IPS DF 6.9 (cell line): Measurements from ENCODE around the gene ASMTL.
"Not testable (repeated sequence)": the region's sequence is repeated elsewhere in the genome, so short reads cannot be mapped to it uniquely, and the experiment has no call there.

Source experiments
- DNase-seq: peaks from one replicate; pipeline ENCODE4 v3.0.0-alpha.2; 2013; ENCODE audit warnings: low read depth, low spot score
- H3K27ac ChIP-seq: one replicate; pipeline ENCODE4 v1.5.1; 2013; ENCODE audit warnings: low read length, control low read depth
- H3K27me3 ChIP-seq: 2 replicates; pipeline ENCODE4 v1.6.1; 2013; ENCODE audit warnings: mild to moderate bottlenecking, low read length; ENCODE audit not compliant: control insufficient read depth, insufficient read depth
- H3K36me3 ChIP-seq: 2 replicates; pipeline ENCODE4 v1.6.1; 2013; ENCODE audit warnings: low read length; ENCODE audit not compliant: control insufficient read depth, insufficient read depth
- H3K4me1 ChIP-seq: 2 replicates; pipeline ENCODE4 v1.6.1; 2013; ENCODE audit warnings: low read length; ENCODE audit not compliant: control insufficient read depth, insufficient read depth
- H3K4me3 ChIP-seq: 2 replicates; pipeline ENCODE4 v1.5.1; 2013; ENCODE audit warnings: mild to moderate bottlenecking, low read length
- H3K9me3 ChIP-seq: 2 replicates; pipeline ENCODE4 v1.6.1; 2013; ENCODE audit warnings: low read length, inconsistent platforms; ENCODE audit not compliant: control insufficient read depth, insufficient read depth
- WGBS: extraction: QIAGEN DNeasy Blood & Tissue Kit; methylation state at CpG from one replicate; pipeline ENCODE4 v1.1.7; 2013; ENCODE audit warnings: mixed read lengths, missing lambda C conversion rate; ENCODE audit not compliant: insufficient read length, insufficient coverage; 5-methylcytosine and 5-hydroxymethylcytosine counted together

Gene ASMTL

DNA sequence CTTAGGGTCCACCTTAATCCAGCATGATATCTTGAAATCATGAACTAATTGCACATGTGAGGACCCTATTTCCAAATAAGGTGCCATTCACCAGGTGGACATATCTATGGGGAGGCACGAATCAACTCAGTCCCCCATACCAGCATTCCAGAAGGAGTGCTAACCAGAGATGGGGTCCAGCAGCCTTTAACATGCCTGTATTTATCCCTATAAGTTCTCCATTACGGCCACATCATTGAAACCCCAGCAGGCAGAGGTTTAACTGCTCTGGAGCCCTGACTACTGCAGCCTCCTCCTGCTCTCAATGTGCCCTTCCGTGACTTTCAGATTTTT is 3.2 kb upstream of the ASMTL start:
- no peak for DNase-seq
- Histone ChIP-seq H3K36me3 (no peaks in the 10 kb centered on the region), H3K27me3 (no peaks in the 10 kb centered on the region), H3K9me3 (no peaks in the 10 kb centered on the region), H3K4me3 (no peak overlapping the region), H3K4me1 (no peaks in the 10 kb centered on the region), H3K27ac (no peak overlapping the region)
- no CpG with 5 or more reads among the region's 3 CpGs for WGBS

DNA sequence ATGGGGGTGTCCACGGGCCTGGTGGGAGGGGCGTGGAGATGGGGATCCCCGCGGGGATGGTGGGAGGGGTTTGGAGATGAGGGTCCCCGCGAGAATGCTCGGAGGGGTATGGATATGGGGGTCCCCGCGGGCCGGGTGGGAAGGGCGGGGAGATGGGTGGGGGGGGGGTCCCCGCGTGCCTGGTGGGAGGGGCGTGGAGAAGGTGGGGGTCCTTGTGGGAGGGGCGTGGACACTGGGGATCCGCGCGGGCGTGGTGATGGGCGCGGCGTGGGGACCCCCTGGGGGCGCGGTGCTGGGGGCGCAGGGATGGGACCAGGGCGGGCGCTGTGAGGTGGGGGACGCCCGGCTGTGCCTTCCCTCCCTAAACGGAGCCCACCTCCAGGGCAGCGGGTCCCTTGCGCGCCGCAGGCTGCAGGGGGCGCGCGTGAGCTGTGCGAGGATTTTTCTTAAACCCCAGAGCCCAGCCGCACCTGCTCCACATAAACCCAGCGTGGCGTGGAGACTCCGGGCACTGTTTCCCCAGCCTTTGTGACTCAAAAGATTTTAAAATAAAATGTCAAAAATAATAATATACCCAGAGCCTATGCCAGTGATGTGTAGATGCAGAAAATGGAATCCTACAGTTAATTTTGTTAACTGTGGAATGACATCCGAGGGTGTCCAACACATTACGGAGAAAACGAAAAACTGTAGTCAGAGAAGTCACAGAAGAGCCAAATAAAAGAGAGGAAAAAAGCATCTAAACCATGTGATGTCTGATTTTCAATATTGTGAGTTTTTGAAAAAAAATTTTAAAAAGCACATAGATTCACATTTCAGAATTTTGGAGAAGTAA is 1.5 kb upstream of the ASMTL start:
- H3K9me3 ChIP-seq: no peaks in the 10 kb centered on the region

DNA sequence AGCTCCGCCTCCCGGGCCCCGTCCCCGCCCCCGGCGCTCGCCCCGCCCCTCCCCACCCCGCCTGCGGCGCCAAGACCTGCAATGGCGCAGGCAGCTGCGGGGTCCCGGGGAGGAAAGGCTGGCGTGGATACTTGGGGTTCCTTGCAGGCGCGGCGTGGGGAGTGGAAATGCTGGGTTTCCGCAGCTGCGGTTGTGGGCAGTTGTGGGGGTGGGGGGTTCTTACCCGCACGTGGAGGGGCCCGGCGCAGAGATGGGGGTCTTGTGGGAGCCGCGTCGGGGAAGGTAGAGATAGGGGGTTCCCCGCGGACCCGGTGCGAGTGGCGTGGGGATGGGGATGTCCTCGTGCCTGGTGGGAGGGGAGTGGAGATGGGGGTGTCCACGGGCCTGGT is 680 bp upstream of the ASMTL start:
- Histone ChIP-seq H3K27ac (no peak overlapping the region), H3K9me3 (no peaks in the 10 kb centered on the region), H3K27me3 (no peaks in the 10 kb centered on the region), H3K4me3 (peak overlapping the region; percentile 65; the same call in 1 of the 2 replicates), H3K36me3 (peaks cover 4% of the 10 kb centered on the region; the same call in 1 of the 2 replicates), H3K4me1 (no peaks in the 10 kb centered on the region)
- WGBS: no CpG with 5 or more reads among the region's 34 CpGs
- DNase-seq: no peak

More for the DNA sequence above, 1.5 kb upstream of the ASMTL start:
- WGBS: no CpG with 5 or more reads among the region's 45 CpGs
- Histone ChIP-seq H3K27ac (no peak overlapping the region), H3K4me1 (no peaks in the 10 kb centered on the region), H3K36me3 (no peaks in the 10 kb centered on the region; the same call in 1 of the 2 replicates), H3K27me3 (no peaks in the 10 kb centered on the region), H3K4me3 (peak overlapping the region; percentile 29; the same call in 1 of the 2 replicates)
- DNase-seq: peak; percentile 67

DNA sequence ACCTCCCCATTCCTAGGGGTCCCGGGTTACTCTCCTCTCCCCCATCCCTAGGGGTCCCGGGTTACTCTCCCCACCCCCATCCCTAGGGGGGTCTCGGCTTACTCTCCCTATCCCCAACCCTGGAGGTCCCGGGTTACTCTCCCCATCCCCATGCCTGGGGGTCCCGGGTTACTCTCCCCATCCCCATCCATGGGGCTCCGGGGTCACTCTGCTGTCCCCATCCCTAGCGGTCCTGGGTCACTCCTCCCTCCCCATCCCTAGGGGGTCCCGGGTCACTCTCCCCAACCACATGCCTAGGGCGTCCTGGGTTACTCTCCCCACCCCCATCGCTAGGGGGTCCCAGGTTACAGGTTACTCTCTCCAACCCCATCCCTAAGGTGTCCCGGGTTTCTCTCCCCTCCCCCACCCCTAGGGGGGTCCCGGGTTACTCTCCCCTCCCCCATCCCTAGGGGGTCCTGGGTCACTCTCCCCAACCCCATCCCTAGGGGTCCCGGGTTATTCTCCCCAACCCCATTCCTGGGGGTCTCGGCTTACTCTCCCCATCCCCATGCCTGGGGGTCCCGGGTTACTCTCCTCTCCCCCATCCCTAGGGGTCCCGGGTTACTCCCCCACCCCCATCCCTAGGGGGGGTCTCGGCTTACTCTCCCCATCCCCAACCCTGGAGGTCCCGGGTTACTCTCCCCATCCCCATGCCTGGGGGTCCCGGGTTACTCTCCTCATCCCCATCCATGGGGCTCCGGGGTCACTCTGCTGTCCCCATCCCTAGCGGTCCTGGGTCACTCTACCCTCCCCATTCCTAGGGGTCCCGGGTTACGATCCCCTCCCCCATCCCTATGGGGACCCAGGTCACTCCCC is 821 bp downstream of the ASMTL start:
- no peaks in the 10 kb centered on the region for H3K9me3 ChIP-seq
- no peaks in the 10 kb centered on the region for H3K27me3 ChIP-seq
- peak overlapping the region; percentile 94 for H3K4me3 ChIP-seq
- H3K36me3 ChIP-seq: peaks cover 11% of the 10 kb centered on the region; the same call in 1 of the 2 replicates
- DNase-seq: no peak
- no peak overlapping the region for H3K27ac ChIP-seq
- no CpG with 5 or more reads among the region's 23 CpGs for WGBS
- no peaks in the 10 kb centered on the region for H3K4me1 ChIP-seq

DNA sequence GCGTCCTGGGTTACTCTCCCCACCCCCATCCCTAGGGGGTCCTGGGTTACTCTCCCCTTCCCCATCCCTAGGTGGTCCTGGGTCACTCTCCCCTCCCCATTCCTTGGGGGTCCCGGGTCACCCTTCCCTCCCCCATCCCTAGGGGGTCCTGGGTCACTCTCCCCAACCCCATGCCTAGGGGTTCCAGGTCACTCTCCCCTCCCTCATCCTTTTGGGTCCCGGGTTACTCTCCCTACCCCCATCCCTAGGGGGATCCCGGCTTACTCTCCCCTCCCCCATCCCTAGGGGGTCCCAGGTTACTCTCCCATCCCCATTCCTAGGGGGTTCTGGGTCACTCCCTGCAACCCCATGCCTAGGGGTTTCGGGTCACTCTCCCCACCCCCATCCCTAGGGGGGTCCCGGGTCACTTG is 1.5 kb downstream of the ASMTL start:
- no peaks in the 10 kb centered on the region for H3K9me3 ChIP-seq
- H3K27ac ChIP-seq: no peak overlapping the region
- no peaks in the 10 kb centered on the region for H3K4me1 ChIP-seq
- peaks cover 11% of the 10 kb centered on the region; the same call in 1 of the 2 replicates for H3K36me3 ChIP-seq
- whole genome bisulfite sequencing: no CpG with 5 or more reads among the region's 6 CpGs
- no peaks in the 10 kb centered on the region for H3K27me3 ChIP-seq
- DNase-seq: no peak
- H3K4me3 ChIP-seq: peak overlapping the region; percentile 7; the same call in 1 of the 2 replicates

DNA sequence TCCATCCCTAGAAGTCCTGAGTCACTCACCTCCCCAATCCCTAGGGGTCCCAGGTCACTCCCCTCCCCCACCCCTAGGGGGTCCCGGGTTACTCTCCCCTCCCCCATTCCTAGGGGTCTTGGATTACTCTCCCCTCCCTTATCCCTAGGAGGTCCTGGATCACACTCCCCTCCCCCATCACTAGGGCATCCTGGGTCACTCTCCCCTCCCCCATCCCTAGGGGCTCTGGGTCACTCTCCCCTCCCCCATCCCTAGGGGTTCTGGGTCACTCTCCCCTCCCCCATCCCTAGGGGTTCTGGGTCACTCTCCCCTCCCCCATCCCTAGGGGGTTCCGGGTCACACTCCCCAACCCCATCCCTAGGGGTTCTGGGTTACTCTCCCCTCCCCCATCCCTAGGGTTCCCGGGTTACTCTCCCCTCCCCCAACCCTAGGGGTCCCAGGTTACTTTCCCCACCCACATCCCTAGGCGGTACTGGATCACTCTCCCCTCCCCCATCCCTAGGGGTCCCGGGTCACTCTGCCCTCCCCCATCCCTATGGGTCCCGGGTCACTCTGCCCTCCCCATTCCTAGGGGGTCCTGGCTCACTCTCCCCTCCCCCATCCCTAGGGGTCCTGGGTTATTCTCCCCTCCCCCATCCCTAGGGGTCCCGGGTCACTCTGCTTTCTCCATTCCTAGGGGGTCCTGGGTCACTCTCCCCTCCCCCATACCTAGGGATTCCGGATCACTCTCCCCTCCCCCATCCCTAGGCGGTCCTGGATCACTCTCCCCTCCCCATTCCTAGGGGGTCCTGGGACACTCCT is 2.1 kb downstream of the ASMTL start:
- Histone ChIP-seq H3K4me1 (no peaks in the 10 kb centered on the region), H3K9me3 (no peaks in the 10 kb centered on the region), H3K4me3 (no peak overlapping the region), H3K27ac (no peak overlapping the region), H3K27me3 (no peaks in the 10 kb centered on the region), H3K36me3 (peaks cover 11% of the 10 kb centered on the region; the same call in 1 of the 2 replicates)
- no CpG with 5 or more reads among the region's 9 CpGs for WGBS
- no peak for DNase-seq

DNA sequence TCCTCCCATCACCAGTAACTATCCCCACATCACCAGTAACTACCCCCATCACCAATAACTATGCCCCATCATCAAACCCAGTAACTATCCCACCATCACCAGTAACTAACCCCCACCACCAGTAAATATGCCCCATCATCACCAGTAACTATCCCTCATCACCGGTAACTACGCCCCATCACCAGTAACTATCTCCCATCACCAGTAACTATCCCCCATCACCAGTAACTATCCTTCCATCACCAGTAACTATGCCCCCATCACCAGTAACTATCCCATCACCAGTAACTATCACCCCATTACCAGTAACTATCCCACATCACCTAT is 2.9 kb downstream of the ASMTL start:
- H3K27me3 ChIP-seq: no peaks in the 10 kb centered on the region
- no peaks in the 10 kb centered on the region for H3K9me3 ChIP-seq
- no peak for DNase-seq
- 100% methylated on average over 2 of the region's 2 CpGs for WGBS
- no peak overlapping the region for H3K4me3 ChIP-seq
- no peak overlapping the region for H3K27ac ChIP-seq
- no peaks in the 10 kb centered on the region for H3K4me1 ChIP-seq
- H3K36me3 ChIP-seq: peaks cover 11% of the 10 kb centered on the region; the same call in 1 of the 2 replicates

DNA sequence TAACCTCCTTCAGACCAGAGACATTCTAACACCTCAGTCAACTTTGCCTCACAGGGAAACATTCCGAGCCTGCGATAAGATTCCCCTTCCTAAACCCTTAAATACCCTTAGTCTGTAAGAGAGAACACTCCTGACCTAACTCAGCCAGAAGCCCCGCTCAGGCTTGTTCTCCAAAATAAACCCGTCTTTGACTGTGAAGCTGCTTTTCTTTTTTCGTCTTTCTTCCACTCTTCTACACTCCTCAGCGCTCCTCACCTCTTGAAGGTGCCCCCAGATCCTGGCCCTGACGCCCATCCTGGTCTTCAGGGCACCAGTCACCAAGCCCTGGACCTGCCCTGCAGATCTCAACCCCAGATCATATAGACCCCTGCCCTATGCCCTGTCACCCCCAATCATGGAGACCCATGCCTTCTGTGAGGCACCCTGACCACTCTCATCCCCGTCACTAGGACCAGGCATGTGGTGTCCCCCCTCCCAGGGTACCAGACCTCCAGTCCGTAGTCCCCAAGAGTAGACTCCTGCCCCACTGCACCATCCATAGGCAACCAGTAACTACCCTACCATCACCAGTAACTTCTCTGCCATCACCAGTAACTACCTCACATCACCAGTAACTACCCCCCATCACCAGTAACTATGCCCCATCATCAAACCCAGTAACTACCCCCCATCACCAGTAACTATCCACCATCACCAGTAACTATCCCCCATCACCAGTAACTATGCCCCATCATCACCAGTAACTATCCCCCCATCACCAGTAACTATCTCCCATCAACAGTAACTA is 3.5 kb downstream of the ASMTL start:
- no peaks in the 10 kb centered on the region for H3K27me3 ChIP-seq
- no peaks in the 10 kb centered on the region for H3K9me3 ChIP-seq
- H3K27ac ChIP-seq: no peak overlapping the region
- H3K4me3 ChIP-seq: no peak overlapping the region
- WGBS: no CpG with 5 or more reads among the region's 9 CpGs
- peaks cover 11% of the 10 kb centered on the region; the same call in 1 of the 2 replicates for H3K36me3 ChIP-seq
- no peak for DNase-seq
- H3K4me1 ChIP-seq: no peaks in the 10 kb centered on the region

DNA sequence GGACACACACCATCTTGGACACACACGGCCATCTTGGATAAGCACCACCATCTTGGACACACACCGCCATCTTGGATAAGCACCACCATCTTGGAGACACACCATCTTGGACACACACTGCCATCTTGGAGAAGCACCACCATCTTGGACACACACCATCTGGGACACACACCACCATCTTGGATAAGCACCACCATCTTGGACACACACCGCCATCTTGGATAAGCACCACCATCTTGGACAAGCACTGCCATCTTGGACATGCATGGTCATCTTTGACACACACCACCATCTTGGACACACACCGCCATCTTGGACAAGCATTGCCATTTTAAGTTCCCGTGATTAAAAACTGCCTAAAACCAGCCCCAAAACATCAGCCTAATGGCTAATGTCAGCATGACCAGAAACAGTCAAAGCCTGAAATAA is 4.1 kb downstream of the ASMTL start:
- not testable (repeated sequence) for DNase-seq, H3K4me1 ChIP-seq, H3K4me3 ChIP-seq, H3K9me3 ChIP-seq, H3K27me3 ChIP-seq, H3K27ac ChIP-seq
- peaks cover 12% of the 10 kb centered on the region; the same call in 1 of the 2 replicates for H3K36me3 ChIP-seq
- no CpG with 5 or more reads among the region's 5 CpGs for WGBS
